Measurements from ENCODE around the gene ZNF662.

DNA sequence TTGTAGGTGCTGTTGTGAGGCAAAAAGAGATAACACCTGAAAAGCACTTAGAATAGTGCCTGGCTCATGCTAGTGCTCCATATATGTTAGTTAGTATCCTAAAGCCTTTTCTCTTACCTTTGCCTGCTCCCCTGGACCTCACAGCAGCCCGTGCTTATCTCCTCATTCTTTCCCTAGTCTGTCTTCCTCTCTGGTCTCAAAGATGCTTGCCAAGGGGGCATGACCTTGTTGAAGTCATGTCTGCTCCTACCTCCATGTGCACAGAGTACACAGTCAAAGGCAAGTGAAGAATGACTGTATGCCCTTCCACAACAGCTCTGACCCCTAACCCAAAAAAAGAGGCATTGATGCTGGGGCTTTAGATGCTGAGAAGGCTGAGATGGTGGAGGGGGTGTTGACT lies 29.5 kb upstream of the ZNF662 start:
- TF ChIP-seq POLR2AphosphoS5 (IDR thresholded peaks at IDR 0.05) (no peak), CTCF (IDR thresholded peaks at IDR 0.05) (no peak), EP300 (IDR thresholded peaks at IDR 0.05) (no peak)
